Measurements from ENCODE around the gene NUS1. TPM values are rescaled to one million over a fixed set of nuclear protein-coding genes. Genes with fewer than 3 reads are reported as not detected.
"Not testable (repeated sequence)": the region's sequence is repeated elsewhere in the genome, so short reads cannot be mapped to it uniquely, and the experiment has no call there.

NUS1 gene
- total and polyA plus RNA-seq, 2 of the 13 experiments (the other 11 are each of a cell fraction or from before 2014, with no cell fraction given) = 18.3 to 18.6 TPM

DNA sequence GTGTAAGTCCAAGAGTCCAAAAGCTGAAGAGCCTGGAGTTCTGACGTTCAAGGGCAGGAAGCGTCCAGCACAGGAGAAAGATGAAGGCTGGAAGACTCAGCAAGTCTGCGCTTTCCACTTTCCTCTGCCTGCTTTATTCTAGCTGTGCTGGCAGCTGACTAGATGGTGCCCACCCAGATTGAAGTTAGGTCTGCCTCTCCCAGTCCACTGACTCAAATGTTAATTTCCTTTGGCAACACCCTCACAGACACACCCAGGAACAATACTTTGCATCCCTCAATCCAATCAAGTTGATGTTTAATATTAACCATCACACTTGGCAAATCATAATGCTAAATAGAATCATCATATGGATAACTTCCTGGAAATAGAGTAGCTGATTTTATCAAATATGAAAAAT, 23.3 kb upstream of the NUS1 start:
- H3K4me1 ChIP-seq (ENCODE audit: insufficient read depth, low read length); FAIRE-seq; H3K27me3 ChIP-seq (ENCODE audit: control insufficient read depth in 1 of 2, insufficient read depth in 2 of 2, low read length in 2 of 2); in situ Hi-C loops (cut with HindIII; ENCODE audit: extremely low pct_ligation_motif_present, low pct_unique_long_range_greater_than_20kb); POLR2A ChIA-PET; H3K27ac ChIP-seq (ENCODE audit: extremely low read length, insufficient read depth, low read length); H3K4me3 ChIP-seq (replicated peaks in 1 of 3; ENCODE audit: insufficient read depth in 1 of 3, low read depth in 2 of 3, low read length in 3 of 3); H3K9ac ChIP-seq (ENCODE audit: insufficient read depth, low read depth, low read length); BruUV-seq (replicated peaks); H3K79me2 ChIP-seq (ENCODE audit: insufficient read depth, low read length); ATAC-seq; H3K9me3 ChIP-seq (ENCODE audit: low read length); H4K20me1 ChIP-seq (ENCODE audit: insufficient read depth, low read length); intact Hi-C loops (cut with micrococcal nuclease; ENCODE audit: unreplicated experiment); DNase-seq (ENCODE audit: low spot score); H3K36me3 ChIP-seq (replicated peaks in 1 of 2; ENCODE audit: control insufficient read depth in 1 of 2, insufficient read depth in 2 of 2, low read length in 2 of 2); H3K4me2 ChIP-seq (ENCODE audit: low read depth, low read length); CTCF ChIA-PET (ENCODE audit: low intra/inter-chr PET ratio, low total read pairs); H2AFZ ChIP-seq (ENCODE audit: low read length); TF ChIP-seq HNF4G (CRISPR knock-in tag; IDR thresholded peaks at IDR 0.05; ENCODE audit: borderline replicate concordance, low read depth): not testable (repeated sequence)
- 66% methylated on average over 3 of the region's 3 CpGs for WGBS (ENCODE audit: low lambda C conversion rate)
- TF ChIP-seq HNF4G (IDR thresholded peaks at IDR 0.05; ENCODE audit: borderline replicate concordance, low read depth, low read length) (0 out of 2 replicates have a peak, but pooled peaks have one; percentile 31), HNF4A (CRISPR knock-in tag; IDR thresholded peaks at IDR 0.05) (peak; percentile 39; the same call in 1 of the 2 replicates)

DNA sequence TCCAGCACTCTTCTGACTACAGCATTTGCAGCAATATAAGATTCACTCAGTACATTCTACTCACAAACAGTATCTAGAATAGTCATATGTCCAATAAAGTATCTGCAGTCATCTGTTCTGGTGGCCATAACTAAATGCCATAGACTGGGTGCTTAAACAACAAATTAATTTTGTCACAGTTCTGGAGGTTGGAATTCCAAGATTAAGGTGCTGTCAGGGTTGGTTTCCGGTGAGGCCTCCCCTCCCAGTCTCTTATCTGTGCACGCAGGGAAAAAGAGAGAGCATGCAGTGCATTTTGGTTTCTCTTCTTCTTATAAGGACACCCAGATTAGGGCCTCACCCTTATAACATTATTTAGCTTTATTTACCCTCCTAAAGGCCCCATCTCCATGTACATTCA, 21.3 kb upstream of the NUS1 start:
- no peaks in the 10 kb centered on the region for H3K79me2 ChIP-seq (ENCODE audit: insufficient read depth, low read length)
- intact Hi-C loops (cut with micrococcal nuclease; ENCODE audit: unreplicated experiment) (no loop called here), in situ Hi-C loops (cut with HindIII; ENCODE audit: extremely low pct_ligation_motif_present, low pct_unique_long_range_greater_than_20kb) (no loop called here)
- H3K27ac ChIP-seq (ENCODE audit: extremely low read length, insufficient read depth, low read length) = no peak overlapping the region
- no peak overlapping the region for H3K4me3 ChIP-seq (replicated peaks in 1 of 3; ENCODE audit: insufficient read depth in 1 of 3, low read depth in 2 of 3, low read length in 3 of 3)
- 94% methylated on average over 2 of the region's 2 CpGs for WGBS (ENCODE audit: low lambda C conversion rate)
- H3K9ac ChIP-seq (ENCODE audit: insufficient read depth, low read depth, low read length) = no peak overlapping the region
- CTCF ChIA-PET (ENCODE audit: low intra/inter-chr PET ratio, low total read pairs) = no interaction called here
- POLR2A ChIA-PET = no interaction called here
- peaks cover 0 to 2% of the 10 kb centered on the region in 2 experiments; a peak in 1 of 5 replicates for H3K36me3 ChIP-seq (replicated peaks in 1 of 2; ENCODE audit: control insufficient read depth in 1 of 2, insufficient read depth in 2 of 2, low read length in 2 of 2)
- peaks cover 7% of the 10 kb centered on the region; the same call in 1 of the 2 replicates for H3K4me1 ChIP-seq (ENCODE audit: insufficient read depth, low read length)
- no peaks in the 10 kb centered on the region for H3K27me3 ChIP-seq (ENCODE audit: control insufficient read depth in 1 of 2, insufficient read depth in 2 of 2, low read length in 2 of 2)
- no peaks in the 10 kb centered on the region for H4K20me1 ChIP-seq (ENCODE audit: insufficient read depth, low read length)
- H3K9me3 ChIP-seq (ENCODE audit: low read length) = no peaks in the 10 kb centered on the region
- ATAC-seq (no peak), FAIRE-seq (no peak), DNase-seq (ENCODE audit: low spot score) (no peak)
- TF ChIP-seq ZNF101 (CRISPR knock-in tag; IDR thresholded peaks at IDR 0.05; ENCODE audit: borderline replicate concordance, low read depth) = no peak
- TF ChIP-seq, protein P1, sequence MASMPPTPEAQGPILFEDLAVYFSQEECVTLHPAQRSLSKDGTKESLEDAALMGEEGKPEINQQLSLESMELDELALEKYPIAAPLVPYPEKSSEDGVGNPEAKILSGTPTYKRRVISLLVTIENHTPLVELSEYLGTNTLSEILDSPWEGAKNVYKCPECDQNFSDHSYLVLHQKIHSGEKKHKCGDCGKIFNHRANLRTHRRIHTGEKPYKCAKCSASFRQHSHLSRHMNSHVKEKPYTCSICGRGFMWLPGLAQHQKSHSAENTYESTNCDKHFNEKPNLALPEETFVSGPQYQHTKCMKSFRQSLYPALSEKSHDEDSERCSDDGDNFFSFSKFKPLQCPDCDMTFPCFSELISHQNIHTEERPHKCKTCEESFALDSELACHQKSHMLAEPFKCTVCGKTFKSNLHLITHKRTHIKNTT (CRISPR knock-in tag; IDR thresholded peaks at IDR 0.05) = no peak
- TF ChIP-seq, protein P2, sequence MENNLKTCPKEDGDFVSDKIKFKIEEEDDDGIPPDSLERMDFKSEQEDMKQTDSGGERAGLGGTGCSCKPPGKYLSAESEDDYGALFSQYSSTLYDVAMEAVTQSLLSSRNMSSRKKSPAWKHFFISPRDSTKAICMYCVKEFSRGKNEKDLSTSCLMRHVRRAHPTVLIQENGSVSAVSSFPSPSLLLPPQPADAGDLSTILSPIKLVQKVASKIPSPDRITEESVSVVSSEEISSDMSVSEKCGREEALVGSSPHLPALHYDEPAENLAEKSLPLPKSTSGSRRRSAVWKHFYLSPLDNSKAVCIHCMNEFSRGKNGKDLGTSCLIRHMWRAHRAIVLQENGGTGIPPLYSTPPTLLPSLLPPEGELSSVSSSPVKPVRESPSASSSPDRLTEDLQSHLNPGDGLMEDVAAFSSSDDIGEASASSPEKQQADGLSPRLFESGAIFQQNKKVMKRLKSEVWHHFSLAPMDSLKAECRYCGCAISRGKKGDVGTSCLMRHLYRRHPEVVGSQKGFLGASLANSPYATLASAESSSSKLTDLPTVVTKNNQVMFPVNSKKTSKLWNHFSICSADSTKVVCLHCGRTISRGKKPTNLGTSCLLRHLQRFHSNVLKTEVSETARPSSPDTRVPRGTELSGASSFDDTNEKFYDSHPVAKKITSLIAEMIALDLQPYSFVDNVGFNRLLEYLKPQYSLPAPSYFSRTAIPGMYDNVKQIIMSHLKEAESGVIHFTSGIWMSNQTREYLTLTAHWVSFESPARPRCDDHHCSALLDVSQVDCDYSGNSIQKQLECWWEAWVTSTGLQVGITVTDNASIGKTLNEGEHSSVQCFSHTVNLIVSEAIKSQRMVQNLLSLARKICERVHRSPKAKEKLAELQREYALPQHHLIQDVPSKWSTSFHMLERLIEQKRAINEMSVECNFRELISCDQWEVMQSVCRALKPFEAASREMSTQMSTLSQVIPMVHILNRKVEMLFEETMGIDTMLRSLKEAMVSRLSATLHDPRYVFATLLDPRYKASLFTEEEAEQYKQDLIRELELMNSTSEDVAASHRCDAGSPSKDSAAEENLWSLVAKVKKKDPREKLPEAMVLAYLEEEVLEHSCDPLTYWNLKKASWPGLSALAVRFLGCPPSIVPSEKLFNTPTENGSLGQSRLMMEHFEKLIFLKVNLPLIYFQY (CRISPR knock-in tag; IDR thresholded peaks at IDR 0.05; ENCODE audit: borderline replicate concordance) = no peak
- TF ChIP-seq PAWR (CRISPR knock-in tag; IDR thresholded peaks at IDR 0.05; ENCODE audit: borderline replicate concordance) = no peak
- no peak overlapping the region for H2AFZ ChIP-seq (ENCODE audit: low read length)
- no TSS peak for BruUV-seq (replicated peaks)
- no peak overlapping the region for H3K4me2 ChIP-seq (ENCODE audit: low read depth, low read length)

Data from HepG2 (cell line).